Activated naive CD8-positive, alpha-beta T cell treated with anti-CD3 and anti-CD28 coated beads, Interleukin-2, amount 50 U/mL, for 24 hours (primary cell): ENCODE measurements around the gene SOAT2.

Experiments
- ATAC-seq: fragments of 150-1000 bp; cut with Tn5 transposase; one replicate; pipeline ENCODE4 v1.10.0; 2021
- DNase-seq: peaks from one replicate; pipeline ENCODE4 v3.0.0; 2021
- H3K27ac Mint-ChIP-seq: one replicate; pipeline ENCODE4 v1.8.0; 2021; ENCODE audit warnings: mild to moderate bottlenecking, mixed read lengths
- H3K27me3 Mint-ChIP-seq: one replicate; pipeline ENCODE4 v1.8.0; 2021; ENCODE audit warnings: mixed read lengths
- H3K36me3 Mint-ChIP-seq: one replicate; pipeline ENCODE4 v1.8.0; 2021; ENCODE audit warnings: low read depth, mixed read lengths
- H3K4me1 Mint-ChIP-seq: one replicate; pipeline ENCODE4 v1.8.0; 2021; ENCODE audit warnings: mixed read lengths
- H3K4me3 Mint-ChIP-seq: one replicate; pipeline ENCODE4 v1.8.0; 2021; ENCODE audit warnings: mild to moderate bottlenecking, moderate library complexity, mixed read lengths
- H3K9me3 Mint-ChIP-seq: one replicate; pipeline ENCODE4 v1.8.0; 2021; ENCODE audit warnings: mixed read lengths

Gene SOAT2

GRCh38 chr12:53123578-53124351 lies 20.5 kb downstream of the SOAT2 start:
- H3K4me3 Mint-ChIP-seq = no peak overlapping the region
- no peaks in the 10 kb centered on the region for H3K36me3 Mint-ChIP-seq
- DNase-seq = no peak
- ATAC-seq = no peak
- no peak overlapping the region for H3K27ac Mint-ChIP-seq
- no peaks in the 10 kb centered on the region for H3K27me3 Mint-ChIP-seq
- no peaks in the 10 kb centered on the region for H3K4me1 Mint-ChIP-seq
- no peaks in the 10 kb centered on the region for H3K9me3 Mint-ChIP-seq

DNA sequence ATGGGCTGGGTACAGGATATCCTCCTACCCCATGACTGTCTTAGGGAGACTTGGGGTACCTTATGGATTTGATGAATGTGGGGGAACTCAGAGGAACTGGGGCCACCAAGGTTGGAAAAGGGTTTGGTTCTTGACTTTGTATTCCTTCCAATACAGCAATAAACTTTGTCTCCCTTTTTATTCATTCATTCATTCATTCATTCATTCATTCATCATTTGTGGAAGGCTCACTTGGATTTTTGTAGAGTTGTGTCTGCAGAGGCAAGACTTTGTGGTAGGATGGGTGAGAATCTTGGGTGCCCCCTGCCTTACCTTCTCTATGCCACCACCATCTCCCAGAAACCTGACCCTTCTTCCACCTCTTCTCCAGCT lies 21.1 kb downstream of the SOAT2 start:
- H3K4me3 Mint-ChIP-seq = no peak overlapping the region
- H3K36me3 Mint-ChIP-seq = no peaks in the 10 kb centered on the region
- no peak overlapping the region for H3K27ac Mint-ChIP-seq
- no peaks in the 10 kb centered on the region for H3K9me3 Mint-ChIP-seq
- no peak for ATAC-seq
- H3K27me3 Mint-ChIP-seq = no peaks in the 10 kb centered on the region
- no peak for DNase-seq
- H3K4me1 Mint-ChIP-seq = no peaks in the 10 kb centered on the region

DNA sequence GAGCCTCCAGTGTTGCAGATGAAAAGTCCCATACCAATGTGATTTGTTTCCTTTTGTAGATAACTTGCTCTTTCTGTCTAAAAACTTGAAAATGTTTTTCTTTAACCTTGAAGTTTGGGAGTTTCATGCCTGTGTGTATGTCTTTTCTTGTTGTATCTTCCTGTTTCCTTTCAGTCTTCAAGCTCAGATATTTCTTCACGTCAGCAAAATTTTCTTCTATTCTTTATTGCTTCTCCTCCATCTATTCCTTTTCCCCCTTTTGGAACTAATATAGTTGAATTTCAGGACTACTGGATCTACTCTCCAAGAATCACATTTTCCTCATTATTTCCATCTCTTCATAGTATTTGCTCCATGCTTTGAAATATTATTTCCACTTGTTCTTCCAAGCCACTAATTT lies 23.9 kb downstream of the SOAT2 start:
- Mint-ChIP-seq H3K27ac (no peak overlapping the region), H3K27me3 (no peaks in the 10 kb centered on the region), H3K36me3 (no peaks in the 10 kb centered on the region), H3K4me1 (no peaks in the 10 kb centered on the region), H3K4me3 (no peak overlapping the region), H3K9me3 (no peaks in the 10 kb centered on the region)
- DNase-seq = no peak
- ATAC-seq = no peak

- no peaks in the 10 kb centered on the region for H3K36me3 Mint-ChIP-seq
- no peaks in the 10 kb centered on the region for H3K9me3 Mint-ChIP-seq
- H3K4me1 Mint-ChIP-seq = no peaks in the 10 kb centered on the region
- H3K27me3 Mint-ChIP-seq = no peaks in the 10 kb centered on the region
- DNase-seq = no peak
- no peak overlapping the region for H3K27ac Mint-ChIP-seq
- ATAC-seq = no peak
- H3K4me3 Mint-ChIP-seq = no peak overlapping the region
Observed at GRCh38 chr12:53128780-53129569, 25.7 kb downstream of the SOAT2 start.

GRCh38 chr12:53131844-53132243 lies 28.6 kb downstream of the SOAT2 start:
- DNase-seq (no peak), ATAC-seq (no peak)
- no peaks in the 10 kb centered on the region for H3K4me1 Mint-ChIP-seq
- H3K27me3 Mint-ChIP-seq = no peaks in the 10 kb centered on the region
- H3K4me3 Mint-ChIP-seq = no peak overlapping the region
- H3K27ac Mint-ChIP-seq = no peak overlapping the region
- no peaks in the 10 kb centered on the region for H3K36me3 Mint-ChIP-seq
- H3K9me3 Mint-ChIP-seq = no peaks in the 10 kb centered on the region

DNA sequence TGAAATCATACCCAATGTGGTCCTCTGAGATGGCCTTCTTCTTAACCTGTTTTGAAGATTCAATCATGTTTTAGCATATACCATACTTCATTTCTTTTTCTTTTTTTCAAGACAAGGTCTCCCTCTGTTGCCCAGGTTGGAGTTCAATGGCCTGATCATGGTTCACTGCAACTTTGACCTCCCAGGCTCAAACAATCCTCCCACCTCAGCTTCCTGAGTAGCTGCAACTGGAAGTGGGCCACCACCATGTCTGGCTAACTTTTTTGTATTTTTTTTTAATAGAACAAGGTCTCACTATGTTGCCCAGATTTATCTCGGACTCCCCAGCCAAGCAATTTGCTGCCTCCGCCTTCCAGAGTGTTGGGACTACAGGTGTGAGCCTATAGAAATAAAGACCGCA lies 30.4 kb downstream of the SOAT2 start:
- ATAC-seq (no peak), DNase-seq (no peak)
- Mint-ChIP-seq H3K27ac (no peak overlapping the region), H3K4me1 (no peaks in the 10 kb centered on the region), H3K36me3 (no peaks in the 10 kb centered on the region), H3K9me3 (peaks cover 8% of the 10 kb centered on the region), H3K27me3 (peaks cover under 1% of the 10 kb centered on the region), H3K4me3 (no peak overlapping the region)

DNA sequence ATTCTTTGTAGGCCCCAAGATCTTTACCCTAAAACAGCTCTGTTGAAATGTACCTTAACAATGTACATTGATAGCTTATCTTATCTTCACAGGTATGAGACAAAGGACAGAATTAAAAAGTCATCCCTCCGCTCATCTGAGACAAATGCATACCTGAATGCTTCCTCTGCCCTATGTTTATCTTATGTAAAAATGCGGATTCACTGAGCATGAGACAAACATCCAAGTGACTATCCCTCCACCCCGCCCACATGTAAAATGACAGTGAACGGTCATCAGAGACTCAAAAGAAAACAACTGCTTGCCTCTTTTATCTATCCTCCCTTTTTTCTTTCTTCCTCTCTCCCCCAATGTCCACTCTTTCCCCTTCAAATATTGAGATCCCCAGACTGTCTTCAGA lies 40.1 kb downstream of the SOAT2 start:
- Mint-ChIP-seq H3K4me3 (no peak overlapping the region), H3K27ac (no peak overlapping the region), H3K27me3 (peaks cover 7% of the 10 kb centered on the region), H3K36me3 (no peaks in the 10 kb centered on the region), H3K9me3 (no peaks in the 10 kb centered on the region), H3K4me1 (no peaks in the 10 kb centered on the region)
- ATAC-seq = no peak
- DNase-seq = no peak

DNA sequence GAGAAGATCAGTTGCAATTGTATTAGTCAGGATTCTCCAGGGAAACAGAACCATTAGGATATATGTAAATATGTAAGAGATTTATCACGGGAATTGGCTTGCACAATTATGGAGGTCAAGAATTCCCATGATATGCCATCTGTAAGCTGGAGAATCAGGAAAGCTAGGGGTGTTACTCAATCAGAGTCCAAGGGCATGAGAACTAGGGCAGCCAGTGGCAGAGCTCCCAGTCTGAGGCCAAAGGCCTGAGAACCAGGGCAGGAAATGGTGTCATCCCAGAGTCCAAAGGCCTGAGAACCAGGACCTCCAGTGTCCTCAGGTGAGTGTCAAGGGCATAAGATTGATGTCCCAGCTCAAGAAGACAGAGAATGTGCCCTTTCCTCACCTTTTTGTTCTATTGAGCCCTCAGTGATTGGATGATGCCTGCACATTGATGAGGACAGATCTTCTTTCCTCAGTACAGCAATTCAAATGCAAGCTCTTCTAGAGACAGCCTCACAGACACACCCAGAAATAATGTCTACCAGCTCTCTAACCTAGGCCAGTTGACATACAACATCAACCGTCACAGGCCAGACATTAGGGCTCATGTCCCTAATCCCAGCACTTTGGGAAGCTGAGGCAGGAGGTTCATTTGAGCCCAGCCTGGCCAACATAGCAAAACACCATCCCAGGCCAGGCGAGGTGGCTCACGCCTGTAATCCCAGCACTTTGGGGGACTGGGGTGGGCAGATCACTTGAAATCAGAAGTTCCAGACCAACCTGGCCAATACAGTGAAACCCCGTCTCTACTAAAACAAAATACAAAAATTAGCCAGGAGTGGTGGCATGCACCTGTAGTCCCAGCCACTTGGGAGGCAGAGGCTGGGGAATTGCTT lies 42.3 kb downstream of the SOAT2 start:
- Mint-ChIP-seq H3K4me1 (no peaks in the 10 kb centered on the region), H3K27me3 (no peaks in the 10 kb centered on the region), H3K4me3 (no peak overlapping the region), H3K27ac (no peak overlapping the region), H3K9me3 (no peaks in the 10 kb centered on the region), H3K36me3 (no peaks in the 10 kb centered on the region)
- DNase-seq = no peak
- no peak for ATAC-seq

DNA sequence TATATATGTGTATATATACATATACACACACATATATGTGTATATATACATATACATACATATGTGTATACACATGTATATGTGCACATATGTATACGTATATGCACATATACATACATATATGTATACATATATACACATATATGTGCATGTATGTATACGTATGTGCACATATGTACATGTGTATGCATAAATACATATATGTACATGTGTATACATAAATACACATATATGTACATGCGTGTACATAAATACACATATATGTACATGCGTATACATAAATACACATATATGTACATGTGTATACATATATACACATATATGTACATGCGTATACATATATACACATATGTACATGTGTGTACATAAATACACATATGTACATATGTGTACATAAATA lies 43.9 kb downstream of the SOAT2 start:
- H3K4me1 Mint-ChIP-seq = no peaks in the 10 kb centered on the region
- H3K27me3 Mint-ChIP-seq = no peaks in the 10 kb centered on the region

DNA sequence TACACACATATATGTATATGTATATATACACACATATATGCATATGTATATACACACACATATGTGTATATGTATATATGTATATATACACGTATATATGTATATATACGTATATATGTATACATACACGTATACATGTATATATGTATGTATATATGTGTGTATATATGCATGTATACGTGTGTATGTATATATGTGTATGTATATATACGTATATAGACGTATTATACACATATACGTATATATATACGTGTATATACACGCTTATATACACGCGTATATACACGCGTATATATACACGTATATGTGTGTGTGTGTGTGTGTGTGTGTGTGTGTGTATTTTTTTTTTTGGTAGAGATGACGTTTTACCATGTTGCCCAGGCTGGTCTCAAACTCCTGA lies 44.4 kb downstream of the SOAT2 start:
- Mint-ChIP-seq H3K27ac (no peak overlapping the region), H3K27me3 (no peaks in the 10 kb centered on the region), H3K4me1 (no peaks in the 10 kb centered on the region), H3K36me3 (no peaks in the 10 kb centered on the region), H3K4me3 (no peak overlapping the region), H3K9me3 (no peaks in the 10 kb centered on the region)
- DNase-seq (no peak), ATAC-seq (no peak)

More for the DNA sequence above, 43.9 kb downstream of the SOAT2 start:
- no peak for DNase-seq
- no peaks in the 10 kb centered on the region for H3K9me3 Mint-ChIP-seq
- H3K4me3 Mint-ChIP-seq = no peak overlapping the region
- H3K27ac Mint-ChIP-seq = no peak overlapping the region
- no peaks in the 10 kb centered on the region for H3K36me3 Mint-ChIP-seq
- no peak for ATAC-seq

DNA sequence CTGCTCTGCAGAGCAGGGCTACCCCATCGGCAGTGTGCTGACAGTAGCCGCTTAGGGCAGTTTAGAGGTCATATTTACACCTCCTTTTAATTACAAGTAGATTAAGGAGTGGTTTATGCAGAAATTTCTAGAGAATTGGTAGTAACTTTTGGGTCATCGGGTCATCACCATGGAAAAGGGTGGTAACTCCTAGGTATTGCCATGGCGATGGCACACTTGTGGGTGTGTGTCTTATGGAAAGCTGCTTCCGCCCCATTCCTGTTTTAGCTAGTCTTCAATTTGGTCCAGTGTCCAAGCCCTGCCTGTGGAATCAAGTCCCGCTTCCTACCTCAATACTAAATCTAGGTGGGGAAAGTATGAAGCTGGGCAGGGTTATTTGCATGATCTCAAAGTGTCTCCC lies 47.8 kb downstream of the SOAT2 start:
- DNase-seq (no peak), ATAC-seq (no peak)
- Mint-ChIP-seq H3K27me3 (no peaks in the 10 kb centered on the region), H3K4me3 (no peak overlapping the region), H3K36me3 (no peaks in the 10 kb centered on the region), H3K9me3 (no peaks in the 10 kb centered on the region), H3K4me1 (no peaks in the 10 kb centered on the region), H3K27ac (no peak overlapping the region)

- ATAC-seq (no peak), DNase-seq (no peak)
- Mint-ChIP-seq H3K4me3 (no peak overlapping the region), H3K27ac (no peak overlapping the region), H3K27me3 (no peaks in the 10 kb centered on the region), H3K4me1 (no peaks in the 10 kb centered on the region), H3K9me3 (no peaks in the 10 kb centered on the region), H3K36me3 (no peaks in the 10 kb centered on the region)
Observed at GRCh38 chr12:53152390-53152789, 49.1 kb downstream of the SOAT2 start.

GRCh38 chr12:53159195-53159839 lies 56.0 kb downstream of the SOAT2 start:
- no peaks in the 10 kb centered on the region for H3K27me3 Mint-ChIP-seq
- H3K4me1 Mint-ChIP-seq = peaks cover 8% of the 10 kb centered on the region
- H3K27ac Mint-ChIP-seq = peak overlapping the region; percentile 64
- DNase-seq (peak; percentile 93), ATAC-seq (peak; percentile 96)
- H3K9me3 Mint-ChIP-seq = no peaks in the 10 kb centered on the region
- peaks cover 3% of the 10 kb centered on the region for H3K36me3 Mint-ChIP-seq
- no peak overlapping the region for H3K4me3 Mint-ChIP-seq

- peaks cover 8% of the 10 kb centered on the region for H3K4me1 Mint-ChIP-seq
- H3K36me3 Mint-ChIP-seq = peaks cover 3% of the 10 kb centered on the region
- DNase-seq = no peak
- H3K9me3 Mint-ChIP-seq = no peaks in the 10 kb centered on the region
- H3K27ac Mint-ChIP-seq = no peak overlapping the region
- no peak for ATAC-seq
- H3K27me3 Mint-ChIP-seq = no peaks in the 10 kb centered on the region
- no peak overlapping the region for H3K4me3 Mint-ChIP-seq
Observed at GRCh38 chr12:53160000-53160399, 56.7 kb downstream of the SOAT2 start.
